Activated CD4-positive, alpha-beta T cell treated with anti-CD3 and anti-CD28 coated beads for 4 hours (primary cell): ENCODE measurements around the gene ZNF277.

Experiments used
- DNase-seq, 2 donors: peaks; one replicate each; pipeline ENCODE4 v3.0.0-alpha.2; 2020

The ZNF277 gene

GRCh38 chr7:112255388-112255720 is 48.9 kb downstream of the ZNF277 start:
- no peak for DNase-seq

DNA sequence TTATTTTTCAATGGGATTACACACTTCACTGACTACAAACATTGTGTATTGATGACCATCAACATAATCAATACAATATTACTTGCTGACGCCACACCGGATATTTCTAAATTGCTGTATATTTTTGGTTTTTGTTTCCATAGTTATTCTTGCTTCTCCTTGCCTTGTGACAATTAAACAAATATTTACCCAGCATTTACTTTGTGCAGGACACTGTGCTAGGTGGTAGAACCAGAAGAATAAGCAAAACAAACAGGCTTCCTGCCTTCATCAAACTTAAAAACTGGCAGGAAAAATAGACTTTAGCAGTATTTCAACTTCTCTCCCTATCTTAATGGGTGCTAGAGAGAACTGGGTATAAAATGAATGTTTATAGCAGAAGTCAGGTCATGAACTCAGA is 50.6 kb downstream of the ZNF277 start:
- DNase-seq: no peak

DNA sequence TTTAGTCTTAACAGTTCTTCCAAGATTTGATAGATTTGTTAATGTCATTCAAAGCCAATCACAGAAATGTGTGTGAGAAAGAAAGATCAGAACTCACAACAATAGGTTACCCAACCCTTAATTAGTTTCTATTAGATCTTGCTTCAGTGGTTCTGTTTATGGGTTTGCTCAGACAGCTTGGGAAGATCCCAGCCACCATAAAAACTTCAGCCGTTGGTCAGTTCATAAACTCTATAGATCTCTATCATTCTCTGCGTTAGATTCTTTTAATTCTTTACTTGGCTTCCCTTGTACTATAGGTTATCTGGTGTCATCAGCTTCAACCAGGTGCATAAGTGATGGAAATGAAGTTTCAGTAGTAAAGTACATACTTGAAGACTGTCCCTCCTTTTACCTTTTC is 54.4 kb downstream of the ZNF277 start:
- no peak for DNase-seq

DNA sequence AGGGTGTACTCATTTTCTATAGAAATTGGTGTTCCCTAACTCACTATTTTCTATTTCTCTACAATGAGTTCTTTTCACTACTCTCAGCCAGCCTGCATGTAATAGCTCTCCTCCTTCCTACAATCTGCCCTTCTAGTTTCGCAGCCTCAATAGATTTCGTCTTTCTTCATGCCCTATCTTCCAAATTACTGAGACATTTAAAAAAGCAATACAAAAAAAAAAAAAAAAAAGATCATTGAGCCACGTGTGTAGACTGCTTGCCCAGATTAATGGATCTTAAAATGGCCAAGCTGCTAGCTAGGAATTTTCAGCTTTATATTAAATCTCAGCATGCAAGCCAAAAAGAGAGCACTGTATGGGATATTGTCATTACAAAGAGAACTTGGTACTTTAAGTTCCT is 55.5 kb downstream of the ZNF277 start:
- no peak for DNase-seq

DNA sequence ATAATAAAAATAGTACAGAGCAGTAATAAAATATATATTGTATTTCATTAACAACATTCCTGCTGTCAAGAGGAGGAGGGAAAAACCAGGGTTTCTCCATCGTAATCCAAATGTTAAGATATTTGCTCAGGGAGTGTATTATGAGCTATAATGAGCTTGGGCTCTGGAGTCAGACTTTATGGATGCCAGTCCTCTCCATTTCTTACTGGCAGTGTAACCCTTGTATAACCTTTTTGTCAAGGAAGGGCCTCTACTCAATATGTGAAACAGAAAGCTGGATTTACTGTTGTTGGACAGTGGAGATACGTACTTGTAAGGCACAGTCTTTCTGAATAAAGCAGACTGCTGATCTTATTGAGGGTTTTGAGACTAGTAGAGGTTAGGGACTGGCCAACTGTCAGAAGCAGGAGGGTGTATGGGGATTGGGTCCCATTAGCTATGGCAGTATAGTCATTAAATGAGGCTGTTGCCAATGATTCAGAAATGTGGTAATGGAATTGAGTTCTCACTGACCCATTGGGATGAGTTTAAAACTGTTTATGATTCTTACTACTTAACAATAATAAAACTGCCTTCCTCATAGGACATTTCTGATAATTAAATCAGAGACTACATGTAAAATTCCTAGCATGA is 56.5 kb downstream of the ZNF277 start:
- no peak for DNase-seq

DNA sequence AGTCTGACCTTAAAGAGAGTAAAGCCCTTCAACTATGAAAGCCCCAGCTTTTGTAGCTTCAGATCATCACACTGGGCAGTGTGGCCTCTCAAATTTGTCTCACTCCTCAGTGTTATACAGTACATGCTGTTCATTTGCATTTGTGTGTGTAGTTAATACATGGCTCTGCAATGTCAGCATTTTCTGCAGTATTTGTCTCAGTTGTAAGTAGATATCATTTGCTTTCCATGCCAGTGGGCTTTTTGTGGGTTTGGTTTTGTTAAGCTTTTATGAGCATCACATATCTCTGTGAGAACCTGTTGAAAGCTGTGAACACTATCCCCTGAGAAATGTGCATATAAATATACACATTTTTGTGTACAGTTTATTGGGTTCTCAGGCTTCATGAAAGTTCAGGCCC is 57.0 kb downstream of the ZNF277 start:
- no peak for DNase-seq

- no peak for DNase-seq
Measured at GRCh38 chr7:112266141-112266540, 59.6 kb downstream of the ZNF277 start.

- DNase-seq: no peak
Measured at GRCh38 chr7:112266595-112267270, 60.2 kb downstream of the ZNF277 start.

DNA sequence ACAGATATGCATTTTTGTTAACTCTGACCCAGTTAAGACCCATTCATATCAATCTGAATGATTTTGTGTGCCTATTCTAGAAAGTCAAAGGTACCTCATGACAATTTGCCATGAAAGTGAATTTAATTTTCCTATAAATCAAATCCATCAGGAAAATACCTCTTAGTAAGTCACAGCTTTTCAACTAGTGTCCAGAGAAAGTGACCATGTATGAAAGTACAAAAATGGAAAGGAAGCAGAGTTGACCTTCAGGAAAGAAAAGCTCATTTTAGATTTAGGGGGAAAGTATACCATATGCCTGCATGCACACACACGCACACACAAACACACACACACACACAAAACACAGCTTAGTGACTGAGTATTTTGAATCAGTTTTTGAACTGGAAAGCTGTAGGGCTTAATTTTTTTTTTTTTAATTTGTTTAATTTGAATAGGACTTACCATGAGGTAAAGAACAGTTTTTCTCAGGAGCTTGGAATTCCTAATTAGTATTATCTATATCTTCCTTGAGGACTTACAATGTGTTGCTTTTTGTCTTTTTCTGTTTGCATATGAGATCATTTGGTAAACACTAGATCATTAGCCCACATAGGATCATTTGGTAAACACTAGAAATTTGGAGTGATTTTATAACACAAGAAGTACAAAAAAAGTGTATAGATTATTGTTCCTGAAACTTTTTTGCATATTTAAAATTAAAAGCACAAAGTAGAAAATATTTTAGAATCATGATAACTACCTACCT is 61.6 kb downstream of the ZNF277 start:
- no peak for DNase-seq

- DNase-seq: no peak
Measured at GRCh38 chr7:112271162-112271561, 64.7 kb downstream of the ZNF277 start.

- no peak for DNase-seq
Measured at GRCh38 chr7:112272921-112273561, 66.5 kb downstream of the ZNF277 start.

- DNase-seq: no peak
Measured at GRCh38 chr7:112279042-112279441, 72.5 kb downstream of the ZNF277 start.

- DNase-seq: no peak
Measured at GRCh38 chr7:112280267-112280666, 73.8 kb downstream of the ZNF277 start.

- no peak for DNase-seq
Measured at GRCh38 chr7:112282476-112283188, 76.1 kb downstream of the ZNF277 start.

- DNase-seq: no peak
Measured at GRCh38 chr7:112283382-112283910, 77.0 kb downstream of the ZNF277 start.

DNA sequence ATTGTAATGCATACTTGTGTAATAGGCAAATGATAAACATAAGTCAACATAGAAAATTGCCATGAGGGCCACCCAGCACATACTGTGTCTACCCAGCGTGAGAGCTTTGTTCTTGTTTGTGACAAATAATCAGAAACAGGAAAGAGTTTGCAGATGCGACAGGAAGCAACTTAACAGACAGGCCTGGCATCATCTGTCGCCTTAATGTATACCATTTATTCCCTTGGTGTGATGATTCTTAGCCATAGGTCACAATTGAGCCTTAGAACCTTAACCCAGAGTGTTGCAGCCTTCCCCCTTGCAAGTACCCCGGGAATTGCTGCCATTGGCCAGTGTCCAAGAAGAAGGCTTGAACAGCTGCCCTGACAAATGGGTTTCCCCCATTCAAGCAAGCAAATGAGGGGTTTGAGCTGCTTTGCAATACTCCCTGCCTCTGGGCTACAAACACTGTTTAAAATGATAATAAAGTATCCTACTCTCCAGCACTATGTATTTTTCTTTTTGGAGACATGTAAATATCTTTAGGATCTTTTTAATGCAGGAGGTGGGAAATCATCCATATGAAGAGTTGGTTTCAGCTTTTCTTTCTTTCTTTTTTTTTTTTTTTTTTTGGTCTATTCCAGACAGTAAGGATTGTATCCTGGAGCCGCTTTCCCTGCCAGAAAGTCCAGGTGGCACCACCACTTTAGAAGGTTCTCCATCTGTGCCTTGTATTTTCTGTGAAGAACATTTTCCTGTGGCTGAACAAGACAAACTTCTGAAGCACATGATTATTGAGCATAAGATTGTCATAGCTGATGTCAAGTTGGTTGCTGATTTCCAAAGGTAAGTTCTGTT is 80.0 kb downstream of the ZNF277 start:
- no peak for DNase-seq

GRCh38 chr7:112288301-112288700 is 81.8 kb downstream of the ZNF277 start:
- no peak for DNase-seq

DNA sequence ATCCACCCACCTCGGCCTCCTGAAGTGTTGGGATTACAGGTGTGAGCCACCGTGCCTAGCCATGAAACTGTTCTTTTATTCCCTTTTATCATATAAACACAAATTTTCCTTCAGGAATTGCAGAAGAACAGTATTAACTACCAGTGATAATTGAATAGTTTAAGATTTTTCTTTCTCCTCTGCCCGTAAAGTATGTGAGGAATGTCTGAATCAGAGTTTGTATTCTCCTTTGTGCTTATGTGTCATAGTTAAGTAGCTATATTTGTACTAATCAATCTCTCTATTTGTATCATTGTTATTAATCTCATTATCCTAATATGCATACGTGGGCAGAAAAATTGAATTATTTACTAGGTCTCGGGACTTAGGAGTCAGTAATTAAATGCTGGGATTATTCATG is 83.6 kb downstream of the ZNF277 start:
- no peak for DNase-seq

GRCh38 chr7:112292162-112292561 is 85.7 kb downstream of the ZNF277 start:
- no peak for DNase-seq

GRCh38 chr7:112293416-112293815 is 86.9 kb downstream of the ZNF277 start:
- DNase-seq: no peak

DNA sequence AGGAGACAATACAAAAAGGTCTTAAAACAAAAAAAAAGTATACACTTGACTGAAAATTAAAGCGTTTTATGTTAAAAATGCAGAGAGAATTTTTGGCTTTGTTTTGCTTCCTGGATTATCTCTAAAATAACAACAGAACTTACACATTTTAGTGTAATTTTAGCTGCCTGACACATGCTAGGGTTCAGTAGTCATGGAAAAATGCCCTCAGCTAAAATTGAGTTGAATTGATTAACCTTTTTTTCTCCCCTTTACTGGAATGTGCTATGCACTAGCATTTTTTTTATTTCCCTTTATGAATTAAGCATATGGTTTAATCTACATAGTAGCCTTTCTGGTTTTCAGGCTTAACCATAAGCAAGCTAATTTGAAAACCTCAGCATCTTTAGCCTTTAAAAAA is 89.9 kb downstream of the ZNF277 start:
- no peak for DNase-seq

DNA sequence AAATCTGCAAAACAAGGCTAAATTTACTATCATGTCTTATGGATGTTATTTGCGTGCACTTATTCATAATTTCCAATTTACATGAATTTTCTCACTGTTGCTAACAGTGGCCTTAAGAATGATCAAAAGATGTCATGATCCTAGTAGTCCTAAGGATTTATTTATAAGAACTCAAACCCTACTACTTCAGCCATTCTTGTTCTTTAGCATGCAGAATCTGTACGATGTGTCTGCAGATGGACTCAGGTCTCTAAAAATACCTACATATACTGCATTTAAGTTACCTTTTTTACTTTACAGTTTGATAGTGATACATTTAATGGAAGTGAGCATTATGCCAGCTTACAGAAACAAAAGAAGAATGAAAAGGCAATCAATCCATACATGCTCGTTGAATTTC is 91.2 kb downstream of the ZNF277 start:
- DNase-seq: no peak
